ENCODE measurements around the gene CNTD1.

The CNTD1 gene

DNA sequence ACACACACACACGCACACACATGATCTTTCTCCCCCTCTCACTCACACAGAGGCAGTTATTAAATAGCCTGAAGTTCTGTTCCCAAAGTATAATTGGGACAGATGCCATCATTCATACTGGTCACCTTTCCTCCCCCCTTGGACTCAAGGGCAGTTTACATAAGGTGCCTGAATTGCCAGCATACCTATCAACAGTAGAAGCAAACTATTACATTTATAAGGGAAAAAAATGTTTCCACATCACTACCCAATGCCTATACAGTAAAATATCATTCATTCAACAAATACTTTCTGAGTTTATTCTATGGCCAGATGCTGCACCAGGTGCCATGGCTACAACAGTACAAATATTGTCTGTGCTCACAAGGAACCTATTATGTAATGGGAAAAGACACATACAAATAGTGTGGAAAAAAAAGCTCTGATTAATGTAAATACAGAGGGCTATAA, 6.3 kb downstream of the CNTD1 start:
- TF ChIP-seq, protein P1, sequence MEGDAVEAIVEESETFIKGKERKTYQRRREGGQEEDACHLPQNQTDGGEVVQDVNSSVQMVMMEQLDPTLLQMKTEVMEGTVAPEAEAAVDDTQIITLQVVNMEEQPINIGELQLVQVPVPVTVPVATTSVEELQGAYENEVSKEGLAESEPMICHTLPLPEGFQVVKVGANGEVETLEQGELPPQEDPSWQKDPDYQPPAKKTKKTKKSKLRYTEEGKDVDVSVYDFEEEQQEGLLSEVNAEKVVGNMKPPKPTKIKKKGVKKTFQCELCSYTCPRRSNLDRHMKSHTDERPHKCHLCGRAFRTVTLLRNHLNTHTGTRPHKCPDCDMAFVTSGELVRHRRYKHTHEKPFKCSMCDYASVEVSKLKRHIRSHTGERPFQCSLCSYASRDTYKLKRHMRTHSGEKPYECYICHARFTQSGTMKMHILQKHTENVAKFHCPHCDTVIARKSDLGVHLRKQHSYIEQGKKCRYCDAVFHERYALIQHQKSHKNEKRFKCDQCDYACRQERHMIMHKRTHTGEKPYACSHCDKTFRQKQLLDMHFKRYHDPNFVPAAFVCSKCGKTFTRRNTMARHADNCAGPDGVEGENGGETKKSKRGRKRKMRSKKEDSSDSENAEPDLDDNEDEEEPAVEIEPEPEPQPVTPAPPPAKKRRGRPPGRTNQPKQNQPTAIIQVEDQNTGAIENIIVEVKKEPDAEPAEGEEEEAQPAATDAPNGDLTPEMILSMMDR (IDR thresholded peaks at IDR 0.05), result no peak

DNA sequence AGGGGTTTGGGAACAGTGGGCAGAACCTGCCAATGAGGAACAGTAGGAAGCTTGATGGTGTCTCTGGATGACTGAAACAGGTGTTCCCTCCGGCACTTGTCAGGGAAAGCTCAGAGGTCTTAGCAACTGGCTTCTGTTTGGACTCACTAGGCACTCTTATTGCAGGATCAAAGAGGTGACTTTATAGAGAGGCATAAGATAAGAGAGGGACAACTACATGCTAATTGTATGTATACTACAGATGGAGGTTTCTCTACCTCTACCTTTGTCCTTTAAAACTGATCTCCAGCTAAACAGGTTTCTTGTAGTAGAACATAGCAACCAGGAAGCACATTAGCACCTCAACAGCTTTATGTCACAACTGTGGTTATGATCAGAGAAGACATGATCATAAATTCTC, 7.6 kb downstream of the CNTD1 start:
- TF ChIP-seq, protein P1 (IDR thresholded peaks at IDR 0.05), result no peak

DNA sequence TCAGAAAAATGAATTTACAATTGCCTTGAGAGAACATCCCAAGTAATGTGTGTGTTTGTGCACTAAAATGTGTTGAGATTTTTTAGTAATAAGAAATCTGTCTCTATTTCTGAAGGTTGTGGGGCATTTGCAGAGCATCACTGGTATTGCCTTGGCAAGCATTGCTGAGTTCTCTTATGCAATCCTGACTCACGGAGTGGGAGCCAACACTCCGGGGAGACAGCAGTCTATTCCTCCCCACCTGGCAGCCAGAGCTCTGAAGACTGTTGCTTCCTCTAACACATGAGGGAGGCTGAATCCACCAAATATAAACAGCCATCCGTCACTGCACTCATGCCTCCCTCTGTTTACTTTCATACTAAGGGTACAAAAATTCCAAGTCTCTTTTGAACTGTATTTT, 10.6 kb downstream of the CNTD1 start:
- TF ChIP-seq, protein P1 (IDR thresholded peaks at IDR 0.05), result no peak

DNA sequence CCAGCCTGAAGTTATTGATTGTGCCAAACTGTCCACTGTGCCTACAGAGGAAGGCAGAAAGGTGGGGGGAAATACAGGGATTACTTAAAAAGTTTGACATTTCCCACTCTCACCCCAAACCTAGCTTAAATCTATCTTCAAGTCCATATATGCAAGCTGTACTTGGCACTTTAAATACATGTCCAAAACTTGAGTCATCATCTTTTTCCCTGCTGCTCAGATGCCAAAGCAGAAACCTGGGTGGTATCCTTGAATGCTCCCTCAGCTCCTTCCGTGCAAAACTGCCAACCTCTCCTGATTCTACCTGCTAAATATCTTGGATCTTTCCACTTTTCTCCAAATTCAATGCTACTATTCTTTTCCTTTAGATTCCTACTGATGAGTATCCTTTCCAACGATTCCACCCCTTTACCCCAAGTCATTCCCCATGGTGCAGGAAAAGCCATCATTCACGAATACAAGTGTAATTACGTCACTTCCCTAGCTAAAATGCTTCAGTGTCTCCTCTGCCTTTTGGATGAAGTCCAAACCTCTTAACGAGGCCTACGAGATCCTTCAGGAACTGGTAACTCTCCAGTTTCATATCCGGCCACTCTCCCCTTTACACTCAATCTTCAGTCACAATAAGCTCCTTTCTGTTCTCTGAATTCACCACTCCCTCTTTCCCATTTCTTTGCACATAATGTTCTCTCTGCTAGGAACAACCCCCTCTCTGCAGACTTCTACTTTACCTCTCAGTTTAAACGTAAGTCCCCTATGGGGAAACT, 16.2 kb downstream of the CNTD1 start:
- TF ChIP-seq, protein P1 (IDR thresholded peaks at IDR 0.05), result no peak

DNA sequence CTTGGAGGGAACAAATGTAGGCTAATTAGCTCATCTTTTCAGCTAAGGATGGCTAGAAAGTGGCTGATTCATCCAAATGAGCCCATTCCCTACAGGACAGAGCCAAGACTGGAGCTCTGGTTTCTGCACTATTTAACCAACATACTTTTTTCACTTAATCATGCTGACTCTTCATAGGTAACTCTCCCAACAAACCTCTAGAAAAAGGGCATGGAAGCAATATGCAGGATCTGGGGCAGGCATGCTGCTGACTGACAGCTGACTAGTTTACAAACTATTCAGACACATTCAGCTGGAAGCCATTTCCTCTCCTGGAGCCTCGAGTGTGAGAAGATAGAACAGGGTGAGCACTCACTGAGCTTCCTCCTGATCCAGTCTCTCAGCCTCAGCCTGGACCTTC, 19.2 kb downstream of the CNTD1 start:
- TF ChIP-seq, protein P1 (IDR thresholded peaks at IDR 0.05), result no peak

DNA sequence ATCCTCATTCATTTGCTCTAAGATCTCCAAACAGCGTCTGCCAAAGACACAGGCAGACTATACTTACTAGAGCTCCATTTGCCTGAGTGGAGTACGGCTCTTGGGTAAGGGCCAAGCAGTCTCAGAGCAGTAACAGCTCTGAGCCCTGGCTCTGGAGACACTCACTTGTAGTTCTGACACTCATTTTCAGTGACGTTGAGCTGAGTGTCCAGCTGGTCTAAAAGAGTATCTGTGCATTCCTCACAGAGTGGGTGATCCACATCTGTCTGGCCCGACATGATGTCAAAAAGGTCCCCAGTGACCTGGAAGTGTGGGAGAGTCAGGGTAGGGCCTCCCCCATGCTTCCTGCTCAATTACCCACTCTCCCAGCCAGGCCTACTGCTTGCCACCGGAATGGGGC, 19.7 kb downstream of the CNTD1 start:
- TF ChIP-seq, protein P1 (IDR thresholded peaks at IDR 0.05), result no peak

DNA sequence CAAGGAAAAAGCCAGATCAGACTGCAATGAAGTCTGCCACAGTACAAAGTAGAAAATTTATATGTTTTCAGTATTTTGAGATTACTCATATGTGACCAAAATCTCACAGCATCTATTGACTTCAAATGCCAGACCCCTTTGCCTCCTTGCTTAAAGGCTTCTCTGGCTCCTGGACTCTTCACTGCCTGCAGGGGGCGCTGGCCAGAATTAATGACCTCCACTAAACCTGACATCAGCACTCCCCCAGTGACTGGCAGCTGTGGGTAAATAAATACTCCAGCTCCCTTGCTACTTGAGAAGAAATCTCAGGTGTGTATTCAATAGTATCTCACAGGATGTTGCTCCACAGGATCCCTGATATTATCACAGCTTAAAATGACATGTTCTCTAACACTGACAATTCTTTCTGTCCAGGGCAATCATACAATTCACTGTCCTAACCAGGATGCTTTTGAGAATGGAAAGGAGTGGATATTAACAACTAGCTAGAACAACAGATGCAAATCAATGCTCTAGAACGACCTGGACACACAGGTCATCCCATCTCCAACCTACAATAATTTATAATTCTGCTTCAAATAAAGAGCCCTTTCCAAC, 21.4 kb downstream of the CNTD1 start:
- TF ChIP-seq, protein P1 (IDR thresholded peaks at IDR 0.05), result peak; percentile 84
